HCT116 (cell line): ENCODE measurements around the gene EVPLL. TPM values are rescaled to one million over a fixed set of nuclear protein-coding genes. Genes with fewer than 3 reads are reported as not detected.
A peak's percentile ranks its signal among the peaks of the same experiment; 100 is the strongest.

Experiments used
- ATAC-seq: fragments of 200-7000 bp; cut with Tn5 transposase; 2 replicates; pipeline ENCODE4 v1.9.1; 2020; ENCODE audit warnings: mild to moderate bottlenecking, moderate library complexity
- BruUV-seq: library from RNA; stranded (reverse); fragments of 400-500 nt; replicated peaks from 2 replicates; lab custom pipeline; 2021; lab: Mats Ljungman, UMichigan
- CTCF ChIA-PET: fragments of 300-600 bp; sonication (Branson Sonifier 250); formaldehyde crosslinking; loops from one replicate; lab custom pipeline; 2021; ENCODE audit warnings: antibody characterized with exemption; lab: Charles Lee
- POLR2A ChIA-PET: fragments of 300-600, 350-600 bp; sonication (Branson Sonifier 250); formaldehyde crosslinking; loops from one replicate; lab custom pipeline; 2021; ENCODE audit warnings: antibody characterized with exemption; lab: Charles Lee
- RAD21 ChIA-PET, 2 experiments: fragments of 300-600 bp; sonication (Branson Sonifier 250); formaldehyde crosslinking; loops; one replicate each; lab custom pipeline; 2023; ENCODE audit warnings: low total read pairs in 2 of 2; ENCODE audit not compliant: uncharacterized antibody in 2 of 2, unreplicated experiment in 2 of 2, low non-redundant PET in 1 of 2; lab: Charles Lee
- DNase-seq: peaks from one replicate; pipeline ENCODE4 v3.0.0-alpha.2; 2010; ENCODE audit warnings: low read depth, low spot score
- H2AFZ ChIP-seq: fragments of 200-600 bp; shearing (Covaris generic), sonication (generic); 2 replicates; pipeline ENCODE4 v1.6.1; 2017; ENCODE audit warnings: low read depth, mixed run types, mixed read lengths, antibody characterized with exemption, low read length; ENCODE audit not compliant: poor library complexity, severe bottlenecking
- H3K27ac ChIP-seq: 2 replicates; pipeline ENCODE4 v1.5.1; 2012; ENCODE audit warnings: low read depth, low read length
- H3K27me3 ChIP-seq: fragments of 200-600 bp; sonication (generic); 2 replicates; pipeline ENCODE4 v1.6.1; 2016; ENCODE audit warnings: mixed run types, low read length, mixed read lengths; ENCODE audit not compliant: insufficient read depth
- H3K36me3 ChIP-seq, 2 experiments: fragments of 200-500 bp in 1 of 2; fragments of 200-600 bp in 1 of 2; sonication (Bioruptor generic) in 1 of 2; sonication (generic) in 1 of 2; 2 replicates each; pipeline versions ENCODE4 v1.5.1 to v1.6.1; 2014 to 2016; ENCODE audit warnings: low read length in 2 of 2, inconsistent platforms in 1 of 2, mixed read lengths in 1 of 2, mixed run types in 1 of 2; ENCODE audit not compliant: insufficient read depth in 2 of 2, control insufficient read depth in 1 of 2
- H3K4me1 ChIP-seq, 2 experiments: fragments of 200-600 bp in 1 of 2; sonication (generic) in 1 of 2; 2 replicates each; pipeline versions ENCODE4 v1.5.1 to v1.6.1; 2012 to 2017; ENCODE audit warnings: low read length in 2 of 2, inconsistent platforms in 1 of 2, mild to moderate bottlenecking in 1 of 2, mixed read lengths in 1 of 2, mixed run types in 1 of 2, moderate library complexity in 1 of 2; ENCODE audit not compliant: insufficient read depth in 2 of 2, control insufficient read depth in 1 of 2
- H3K4me2 ChIP-seq: fragments of 200-600 bp; sonication (generic); 2 replicates; pipeline ENCODE4 v1.6.1; 2017; ENCODE audit warnings: mixed run types, low read length, mixed read lengths
- H3K4me3 ChIP-seq, 2 experiments: fragments of 200-600 bp in 1 of 2; sonication (generic) in 1 of 2; replicated peaks in 1 of 2; 2 replicates each; pipeline ENCODE4 v1.5.1; 2011 to 2016; ENCODE audit warnings: low read length in 2 of 2, control low read depth in 1 of 2, low read depth in 1 of 2, mild to moderate bottlenecking in 1 of 2, mixed read lengths in 1 of 2, mixed run types in 1 of 2
- H3K79me2 ChIP-seq: fragments of 200-600 bp; sonication (generic); 2 replicates; pipeline ENCODE4 v1.6.1; 2017; ENCODE audit warnings: mild to moderate bottlenecking, mixed run types, low read length, moderate library complexity, mixed read lengths; ENCODE audit not compliant: insufficient read depth
- H3K9ac ChIP-seq: fragments of 200-600 bp; sonication (generic); 2 replicates; pipeline ENCODE4 v1.6.1; 2016; ENCODE audit warnings: low read length, mixed read lengths
- H3K9me2 ChIP-seq: fragments of 200-600 bp; sonication (generic), shearing (Covaris generic); 2 replicates; pipeline ENCODE4 v1.6.1; 2017; ENCODE audit warnings: mixed run types, mild to moderate bottlenecking, moderate library complexity; ENCODE audit not compliant: insufficient read depth
- H3K9me3 ChIP-seq, 2 experiments: fragments of 200-500 bp in 1 of 2; fragments of 200-600 bp in 1 of 2; sonication (Bioruptor generic) in 1 of 2; sonication (generic) in 1 of 2; 2 replicates each; pipeline ENCODE4 v1.6.1; 2014 to 2017; ENCODE audit warnings: low read length in 2 of 2, mixed read lengths in 2 of 2, inconsistent platforms in 1 of 2, low read depth in 1 of 2, mild to moderate bottlenecking in 1 of 2, mixed run types in 1 of 2, moderate library complexity in 1 of 2; ENCODE audit not compliant: control insufficient read depth in 1 of 2, insufficient read depth in 1 of 2
- H4K20me1 ChIP-seq: fragments of 200-600 bp; sonication (generic), shearing (Covaris generic); 2 replicates; pipeline ENCODE4 v1.6.1; 2017; ENCODE audit warnings: mixed run types, mild to moderate bottlenecking, moderate library complexity; ENCODE audit not compliant: insufficient read depth
- CBX3 ChIP-seq: IDR thresholded peaks from 2 replicates; pipeline ENCODE4 v1.6.1; 2012; ENCODE audit warnings: low read depth
- EGR1 ChIP-seq: IDR thresholded peaks from 2 replicates; pipeline ENCODE4 v1.6.1; 2012; ENCODE audit warnings: low read depth
- EZH2 ChIP-seq: fragments of 200-600 bp; sonication (generic); IDR thresholded peaks from 2 replicates; pipeline ENCODE4 v1.6.1; 2017; ENCODE audit warnings: antibody characterized with exemption, mixed run types
- SP1 ChIP-seq: IDR thresholded peaks from 2 replicates; pipeline ENCODE4 v1.6.1; 2012; ENCODE audit warnings: low read depth
- SRF ChIP-seq: IDR thresholded peaks from 2 replicates; pipeline ENCODE4 v1.6.1; 2012; ENCODE audit warnings: low read depth
- TCF7L2 ChIP-seq: IDR thresholded peaks from 2 replicates; pipeline ENCODE4 v1.7.0; 2011; ENCODE audit warnings: borderline replicate concordance, inconsistent platforms; ENCODE audit not compliant: insufficient read depth, insufficient read length; ENCODE audit errors: extremely low read depth
- YY1 ChIP-seq: IDR thresholded peaks from 2 replicates; pipeline ENCODE4 v1.6.1; 2011; ENCODE audit warnings: low read length, low read depth, moderate library complexity, mild to moderate bottlenecking; ENCODE audit not compliant: insufficient replicate concordance; ENCODE audit errors: extremely low read depth
- ZBTB33 ChIP-seq: IDR thresholded peaks from 2 replicates; pipeline ENCODE4 v1.6.1; 2011; ENCODE audit warnings: mild to moderate bottlenecking, low read length, moderate library complexity; ENCODE audit not compliant: insufficient replicate concordance; ENCODE audit errors: extremely low read depth
- ZFX ChIP-seq: fragments of 450-650 bp; IDR thresholded peaks from 2 replicates; pipeline ENCODE4 v1.6.1; 2017
- intact Hi-C: fragments of 100-400 bp; cut with micrococcal nuclease; formaldehyde crosslinking; loops from 2 replicates; pipeline ENCODE4 v1.10.0; 2022
- total RNA-seq: library from RNA; stranded (reverse); gene quantifications from one replicate; pipeline ENCODE4 v1.2.1, GENCODE V29; 2021; ENCODE audit not compliant: unreplicated experiment
- TF ChIP-seq, protein P1 (sequence below), 3 experiments: fragments of 200-600 bp in 1 of 3; sonication (generic) in 1 of 3; IDR thresholded peaks in 2 of 3; conservative IDR thresholded peaks in 1 of 3; 2 replicates each; pipeline ENCODE4 v1.5.1; 2012 to 2017; ENCODE audit warnings: low read depth in 2 of 3, low read length in 2 of 3, antibody characterized with exemption in 1 of 3, borderline replicate concordance in 1 of 3, control low read depth in 1 of 3, mild to moderate bottlenecking in 1 of 3, mixed read lengths in 1 of 3, mixed run types in 1 of 3, moderate library complexity in 1 of 3; ENCODE audit not compliant: insufficient read depth in 1 of 3
- TF ChIP-seq, protein P2 (sequence below): IDR thresholded peaks from 2 replicates; pipeline ENCODE4 v1.6.1; 2012

EVPLL gene
- total RNA-seq, 1 experiment from 2014 or later, result not detected

DNA sequence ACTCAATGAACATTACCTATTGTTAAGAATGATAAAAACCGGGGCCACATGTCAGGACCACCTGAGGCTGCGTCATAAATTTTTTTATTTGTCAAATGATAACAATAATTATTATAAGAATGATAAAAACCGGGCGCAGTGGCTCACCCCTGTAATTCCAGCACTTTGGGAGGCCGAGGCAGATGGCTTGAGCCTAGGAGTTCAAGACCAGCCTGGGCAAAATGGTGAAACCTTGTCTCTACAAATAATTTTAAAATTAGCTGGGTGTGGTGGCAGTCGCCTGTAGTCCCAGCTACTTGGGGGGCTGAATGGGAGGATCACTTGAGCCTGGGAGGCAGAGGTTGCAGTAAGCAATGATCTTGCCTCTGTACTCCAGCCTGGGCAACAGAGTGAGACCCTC is 13.4 kb upstream of the EVPLL start:
- ChIA-PET CTCF (no interaction called here), RAD21 (no interaction called here), POLR2A (no interaction called here)
- no peaks in the 10 kb centered on the region for H4K20me1 ChIP-seq
- BruUV-seq, result no TSS peak
- H3K4me3 ChIP-seq, result peak overlapping the region in 1 of 2 experiments; percentile 97; a peak in 1 of 4 replicates
- no peak overlapping the region for H2AFZ ChIP-seq
- H3K4me2 ChIP-seq, result peak overlapping the region; percentile 81; the same call in 1 of the 2 replicates
- no peak overlapping the region for H3K9ac ChIP-seq
- H3K27me3 ChIP-seq, result no peaks in the 10 kb centered on the region
- no peaks in the 10 kb centered on the region for H3K9me2 ChIP-seq
- DNase-seq, result no peak
- no peaks in the 10 kb centered on the region for H3K9me3 ChIP-seq
- ATAC-seq, result no peak
- intact Hi-C loops, result no loop called here
- TF ChIP-seq EZH2 (no peak), ZFX (no peak), ZBTB33 (no peak)
- TF ChIP-seq, all 23 proteins: peak for 0
- H3K4me1 ChIP-seq, result peaks cover 8 to 10% of the 10 kb centered on the region in 2 experiments
- H3K79me2 ChIP-seq, result peaks cover 30% of the 10 kb centered on the region
- no peak overlapping the region for H3K27ac ChIP-seq
- 0 out of 4 replicates have a peak, but pooled peaks cover 0 to 3% of the 10 kb centered on the region in 2 experiments for H3K36me3 ChIP-seq

DNA sequence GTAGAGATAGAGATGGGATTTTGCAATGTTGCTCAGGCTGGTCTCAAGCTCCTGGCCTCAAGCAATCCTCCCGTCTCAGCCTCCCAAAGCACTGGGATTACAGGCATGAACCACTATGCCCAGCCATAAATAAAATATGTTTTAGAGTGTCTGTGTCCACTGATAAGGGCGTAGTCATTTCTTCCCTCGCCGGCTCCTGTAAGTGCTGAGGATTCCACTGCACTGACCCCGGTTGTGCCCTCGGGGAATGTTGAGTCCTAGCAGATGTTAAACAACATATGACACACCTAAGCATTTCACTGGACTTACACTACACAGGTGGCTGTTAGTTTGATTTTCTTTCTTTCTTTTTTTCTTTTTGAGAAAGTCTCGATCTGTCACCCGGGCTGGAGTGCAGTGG is 8.6 kb upstream of the EVPLL start:
- ChIA-PET CTCF (no interaction called here), RAD21 (no interaction called here), POLR2A (no interaction called here)
- DNase-seq, result no peak
- Histone ChIP-seq H4K20me1 (no peaks in the 10 kb centered on the region), H3K79me2 (no peaks in the 10 kb centered on the region), H3K27me3 (no peaks in the 10 kb centered on the region), H3K36me3 (no peaks in the 10 kb centered on the region), H2AFZ (no peak overlapping the region), H3K9me3 (no peaks in the 10 kb centered on the region), H3K9me2 (no peaks in the 10 kb centered on the region), H3K27ac (no peak overlapping the region), H3K4me3 (no peak overlapping the region), H3K4me1 (peaks cover under 1 to 4% of the 10 kb centered on the region in 2 experiments; a peak in 3 of 4 replicates), H3K9ac (no peak overlapping the region), H3K4me2 (no peak overlapping the region)
- intact Hi-C loops, result no loop called here
- ATAC-seq, result no peak
- BruUV-seq, result no TSS peak
- TF ChIP-seq TCF7L2 (no peak), EZH2 (no peak), SP1 (no peak), ZFX (no peak), ZBTB33 (no peak), SRF (no peak), EGR1 (no peak), CBX3 (no peak), YY1 (no peak)
- TF ChIP-seq, protein P1, sequence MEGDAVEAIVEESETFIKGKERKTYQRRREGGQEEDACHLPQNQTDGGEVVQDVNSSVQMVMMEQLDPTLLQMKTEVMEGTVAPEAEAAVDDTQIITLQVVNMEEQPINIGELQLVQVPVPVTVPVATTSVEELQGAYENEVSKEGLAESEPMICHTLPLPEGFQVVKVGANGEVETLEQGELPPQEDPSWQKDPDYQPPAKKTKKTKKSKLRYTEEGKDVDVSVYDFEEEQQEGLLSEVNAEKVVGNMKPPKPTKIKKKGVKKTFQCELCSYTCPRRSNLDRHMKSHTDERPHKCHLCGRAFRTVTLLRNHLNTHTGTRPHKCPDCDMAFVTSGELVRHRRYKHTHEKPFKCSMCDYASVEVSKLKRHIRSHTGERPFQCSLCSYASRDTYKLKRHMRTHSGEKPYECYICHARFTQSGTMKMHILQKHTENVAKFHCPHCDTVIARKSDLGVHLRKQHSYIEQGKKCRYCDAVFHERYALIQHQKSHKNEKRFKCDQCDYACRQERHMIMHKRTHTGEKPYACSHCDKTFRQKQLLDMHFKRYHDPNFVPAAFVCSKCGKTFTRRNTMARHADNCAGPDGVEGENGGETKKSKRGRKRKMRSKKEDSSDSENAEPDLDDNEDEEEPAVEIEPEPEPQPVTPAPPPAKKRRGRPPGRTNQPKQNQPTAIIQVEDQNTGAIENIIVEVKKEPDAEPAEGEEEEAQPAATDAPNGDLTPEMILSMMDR (IDR thresholded peaks at IDR 0.05 in 2 of 3, conservative IDR thresholded peaks at IDR 0.05 in 1 of 3; ENCODE audit: borderline replicate concordance in 1 of 3, insufficient read depth in 1 of 3, low read depth in 2 of 3, low read length in 2 of 3), result no peak
- TF ChIP-seq, protein P2, sequence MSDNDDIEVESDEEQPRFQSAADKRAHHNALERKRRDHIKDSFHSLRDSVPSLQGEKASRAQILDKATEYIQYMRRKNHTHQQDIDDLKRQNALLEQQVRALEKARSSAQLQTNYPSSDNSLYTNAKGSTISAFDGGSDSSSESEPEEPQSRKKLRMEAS, result no peak
